Brain microvascular endothelial cell (primary cell): ENCODE results near the gene OR10A7.

Experiments used
- DNase-seq: peaks from one replicate; pipeline ENCODE4 v3.0.0-alpha.2; 2020
- H3K27ac ChIP-seq: fragments of 250-450 bp; sonication (Bioruptor Pico); 2 replicates; pipeline ENCODE4 v1.5.1; 2020; ENCODE audit warnings: mild to moderate bottlenecking, moderate library complexity
- H3K27me3 ChIP-seq: fragments of 250-450 bp; sonication (Bioruptor Pico); replicated peaks from 2 replicates; pipeline ENCODE4 v1.5.1; 2020; ENCODE audit warnings: mild to moderate bottlenecking
- H3K36me3 ChIP-seq: fragments of 250-450 bp; sonication (Bioruptor Pico); replicated peaks from 2 replicates; pipeline ENCODE4 v1.5.1; 2020; ENCODE audit warnings: mild to moderate bottlenecking
- H3K4me3 ChIP-seq: 2 replicates; pipeline ENCODE4 v1.5.1; 2011; ENCODE audit warnings: low read depth, mild to moderate bottlenecking, control low read depth, low read length, moderate library complexity
- in situ Hi-C: cut with HindIII; loops from 2 replicates; pipeline ENCODE4 v1.10.0; 2017; ENCODE audit warnings: low sequenced_read_pairs, low pct_ligation_motif_present
- TF ChIP-seq, protein P1 (sequence below): IDR thresholded peaks from 2 replicates; pipeline ENCODE4 v1.5.1; 2011; ENCODE audit warnings: low read depth, mild to moderate bottlenecking, moderate library complexity, low read length, control low read depth, inconsistent platforms; ENCODE audit errors: missing control alignments

The OR10A7 gene

DNA sequence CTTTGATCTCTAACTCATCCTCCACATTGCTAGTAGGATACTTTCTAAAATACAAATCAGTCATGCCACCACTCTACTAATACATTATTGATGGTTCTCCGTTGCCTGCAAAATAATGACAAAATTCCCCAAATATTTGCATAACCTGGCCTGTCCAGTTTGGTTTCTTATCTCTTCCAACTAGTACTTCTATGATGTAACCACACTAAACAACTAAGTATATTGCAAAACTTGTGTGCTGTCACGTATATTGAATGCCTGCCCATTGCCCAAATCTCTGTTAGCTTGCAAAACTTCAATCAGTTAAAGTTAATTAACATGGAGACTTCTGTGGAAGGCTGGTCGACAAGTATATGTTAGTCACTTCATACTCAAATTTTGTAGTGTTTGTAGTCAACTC is 30.1 kb downstream of the OR10A7 start:
- Histone ChIP-seq H3K4me3 (no peak overlapping the region), H3K27me3 (no peaks in the 10 kb centered on the region), H3K27ac (no peak overlapping the region), H3K36me3 (no peaks in the 10 kb centered on the region)
- TF ChIP-seq, protein P1, sequence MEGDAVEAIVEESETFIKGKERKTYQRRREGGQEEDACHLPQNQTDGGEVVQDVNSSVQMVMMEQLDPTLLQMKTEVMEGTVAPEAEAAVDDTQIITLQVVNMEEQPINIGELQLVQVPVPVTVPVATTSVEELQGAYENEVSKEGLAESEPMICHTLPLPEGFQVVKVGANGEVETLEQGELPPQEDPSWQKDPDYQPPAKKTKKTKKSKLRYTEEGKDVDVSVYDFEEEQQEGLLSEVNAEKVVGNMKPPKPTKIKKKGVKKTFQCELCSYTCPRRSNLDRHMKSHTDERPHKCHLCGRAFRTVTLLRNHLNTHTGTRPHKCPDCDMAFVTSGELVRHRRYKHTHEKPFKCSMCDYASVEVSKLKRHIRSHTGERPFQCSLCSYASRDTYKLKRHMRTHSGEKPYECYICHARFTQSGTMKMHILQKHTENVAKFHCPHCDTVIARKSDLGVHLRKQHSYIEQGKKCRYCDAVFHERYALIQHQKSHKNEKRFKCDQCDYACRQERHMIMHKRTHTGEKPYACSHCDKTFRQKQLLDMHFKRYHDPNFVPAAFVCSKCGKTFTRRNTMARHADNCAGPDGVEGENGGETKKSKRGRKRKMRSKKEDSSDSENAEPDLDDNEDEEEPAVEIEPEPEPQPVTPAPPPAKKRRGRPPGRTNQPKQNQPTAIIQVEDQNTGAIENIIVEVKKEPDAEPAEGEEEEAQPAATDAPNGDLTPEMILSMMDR = no peak
- DNase-seq = no peak
- in situ Hi-C loops = no loop called here

DNA sequence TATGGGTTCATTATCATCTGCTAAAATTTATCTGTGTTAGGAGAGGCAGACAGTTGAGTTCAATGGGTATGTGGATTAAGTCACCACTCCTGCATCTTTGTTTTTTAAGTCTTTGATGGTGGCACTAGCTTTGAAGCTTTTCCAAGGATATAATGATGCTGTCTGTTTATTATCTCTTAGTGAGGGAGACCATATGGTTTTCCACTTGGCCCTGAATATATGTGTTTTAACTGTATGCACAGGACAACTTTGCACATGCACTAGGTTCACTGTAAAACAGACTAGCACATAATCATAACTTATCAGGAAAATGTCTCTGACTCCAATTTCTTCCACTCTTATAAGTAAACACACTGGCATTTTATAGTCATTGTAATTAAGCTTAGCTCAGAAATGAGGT is 32.5 kb downstream of the OR10A7 start:
- Histone ChIP-seq H3K36me3 (no peaks in the 10 kb centered on the region), H3K27me3 (no peaks in the 10 kb centered on the region), H3K4me3 (no peak overlapping the region), H3K27ac (no peak overlapping the region)
- TF ChIP-seq, protein P1 = no peak
- no peak for DNase-seq
- in situ Hi-C loops = no loop called here

DNA sequence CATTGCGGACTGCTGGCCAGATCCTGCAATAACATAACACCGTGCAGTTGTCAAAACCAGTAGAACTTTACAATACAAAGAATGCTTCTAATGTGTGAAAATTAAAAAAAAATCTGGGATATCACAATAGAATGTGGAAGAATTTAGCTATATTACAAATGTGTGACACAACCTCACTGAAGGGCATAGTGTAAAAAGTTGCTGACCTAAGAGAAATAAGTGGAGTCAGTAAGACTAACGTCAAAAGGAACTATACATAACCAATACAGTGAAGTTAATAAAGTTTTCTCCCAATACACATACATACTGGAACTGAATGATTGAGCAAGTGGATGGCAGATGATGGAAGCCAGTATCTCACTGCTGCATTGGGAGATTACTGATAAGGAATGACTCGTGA is 36.0 kb downstream of the OR10A7 start:
- TF ChIP-seq, protein P1 = no peak
- no peak for DNase-seq
- Histone ChIP-seq H3K4me3 (no peak overlapping the region), H3K36me3 (no peaks in the 10 kb centered on the region), H3K27me3 (no peaks in the 10 kb centered on the region), H3K27ac (no peak overlapping the region)
- in situ Hi-C loops = no loop called here

DNA sequence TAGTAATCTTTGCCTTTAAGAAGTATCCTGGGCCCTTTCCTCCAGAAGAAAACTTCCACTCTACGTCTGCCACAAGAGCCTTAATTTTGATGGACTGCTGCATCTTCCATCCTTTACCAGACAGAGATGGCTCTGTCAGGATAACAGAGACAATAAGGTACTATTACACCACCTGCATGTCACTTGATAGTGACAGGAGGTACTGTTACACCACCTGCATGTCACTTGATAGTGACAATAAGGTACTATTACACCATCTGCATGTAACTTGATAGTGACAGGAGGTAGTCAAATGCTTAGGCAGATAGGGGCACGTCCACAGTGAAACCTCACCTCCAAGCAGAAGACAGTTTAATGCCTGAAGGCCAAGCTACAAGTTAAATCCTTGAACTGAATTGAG is 37.5 kb downstream of the OR10A7 start:
- H3K27me3 ChIP-seq = no peaks in the 10 kb centered on the region
- H3K27ac ChIP-seq = no peak overlapping the region
- no peak overlapping the region for H3K4me3 ChIP-seq
- in situ Hi-C loops = no loop called here
- DNase-seq = no peak
- TF ChIP-seq, protein P1 = no peak
- H3K36me3 ChIP-seq = no peaks in the 10 kb centered on the region
